Cardiac ventricle fibroblast (primary cell): ENCODE data around the gene PTGS2. TPM values are rescaled to one million over a fixed set of nuclear protein-coding genes. Genes with fewer than 3 reads are reported as not detected.

Source experiments
- total RNA-seq: library from RNA; depleted of rRNA; stranded (reverse); fragments of >200 nt; gene quantifications from 2 replicates; pipeline ENCODE4 v1.2.3, GENCODE V29; 2015

PTGS2 gene
- total RNA-seq, result 6.2 and 7.2 TPM in 2 replicates

DNA sequence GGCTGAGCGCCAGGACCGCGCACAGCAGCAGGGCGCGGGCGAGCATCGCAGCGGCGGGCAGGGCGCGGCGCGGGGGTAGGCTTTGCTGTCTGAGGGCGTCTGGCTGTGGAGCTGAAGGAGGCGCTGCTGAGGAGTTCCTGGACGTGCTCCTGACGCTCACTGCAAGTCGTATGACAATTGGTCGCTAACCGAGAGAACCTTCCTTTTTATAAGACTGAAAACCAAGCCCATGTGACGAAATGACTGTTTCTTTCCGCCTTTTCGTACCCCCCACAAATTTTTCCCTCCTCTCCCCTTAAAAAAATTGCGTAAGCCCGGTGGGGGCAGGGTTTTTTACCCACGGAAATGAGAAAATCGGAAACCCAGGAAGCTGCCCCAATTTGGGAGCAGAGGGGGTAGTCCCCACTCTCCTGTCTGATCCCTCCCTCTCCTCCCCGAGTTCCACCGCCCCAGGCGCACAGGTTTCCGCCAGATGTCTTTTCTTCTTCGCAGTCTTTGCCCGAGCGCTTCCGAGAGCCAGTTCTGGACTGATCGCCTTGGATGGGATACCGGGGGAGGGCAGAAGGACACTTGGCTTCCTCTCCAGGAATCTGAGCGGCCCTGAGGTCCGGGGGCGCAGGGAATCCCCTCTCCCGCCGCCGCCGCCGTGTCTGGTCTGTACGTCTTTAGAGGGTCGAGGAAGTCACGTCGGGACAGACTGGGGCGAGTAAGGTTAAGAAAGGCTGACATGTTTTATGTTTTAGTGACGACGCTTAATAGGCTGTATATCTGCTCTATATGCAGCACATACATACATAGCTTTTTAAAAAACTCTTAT, at the start of gene PTGS2:
Gene PTGS2 (minus strand): TSS at position 179 of the 817 bp plus-strand sequence. CDS start 133 bp downstream, at position 46.

Other genes starting within 250 kb of the PTGS2 start
- gene PDC, start 219.3 kb downstream of the PTGS2 start, total RNA-seq, result 0.31 TPM in 1 of 2 replicates, not detected in the other
- gene PLA2G4A, start 148.5 kb upstream of the PTGS2 start, total RNA-seq, result 18.6 and 21.0 TPM in 2 replicates